Endothelial cell of umbilical vein (primary cell): ENCODE data around the gene ALK.

Source experiments
- CTCF ChIP-seq, 2 donors: IDR thresholded peaks; 1 replicate in 1 of 2; 2 replicates in 1 of 2; pipeline ENCODE4 v1.5.1; 2011; ENCODE audit warnings: low read length in 2 of 2, mild to moderate bottlenecking in 2 of 2, moderate library complexity in 2 of 2, control low read depth in 1 of 2, inconsistent platforms in 1 of 2, low read depth in 1 of 2; ENCODE audit not compliant: insufficient read depth in 1 of 2; ENCODE audit errors: extremely low read depth in 1 of 2
- EZH2 ChIP-seq: IDR thresholded peaks from 2 replicates; pipeline ENCODE4 v1.6.1; 2012; ENCODE audit warnings: borderline replicate concordance, low read depth, mild to moderate bottlenecking, moderate library complexity, low read length, inconsistent platforms; ENCODE audit not compliant: severe bottlenecking
- FOS ChIP-seq: IDR thresholded peaks from 2 replicates; pipeline ENCODE4 v1.6.1; 2011; ENCODE audit warnings: mild to moderate bottlenecking, low read length, moderate library complexity, borderline replicate concordance; ENCODE audit not compliant: insufficient read depth
- GATA2 ChIP-seq: IDR thresholded peaks from 2 replicates; pipeline ENCODE4 v1.7.0; 2011; ENCODE audit warnings: low read depth, mild to moderate bottlenecking, moderate library complexity, mixed read lengths, low read length; ENCODE audit not compliant: insufficient read length, insufficient read depth
- JUN ChIP-seq: IDR thresholded peaks from 2 replicates; pipeline ENCODE4 v1.6.1; 2011; ENCODE audit warnings: borderline replicate concordance, low read depth; ENCODE audit not compliant: insufficient read length, insufficient read depth
- MAX ChIP-seq: IDR thresholded peaks from 2 replicates; pipeline ENCODE4 v1.6.1; 2011; ENCODE audit not compliant: insufficient read depth, insufficient read length
- MYC ChIP-seq: IDR thresholded peaks from one replicate; pipeline ENCODE4 v1.6.1; 2011; ENCODE audit warnings: mild to moderate bottlenecking, low read depth, low read length
- POLR2A ChIP-seq: IDR thresholded peaks from 2 replicates; pipeline ENCODE4 v1.6.1; 2012; ENCODE audit warnings: low read depth, mild to moderate bottlenecking, control low read depth, low read length
- POLR2AphosphoS5 ChIP-seq: IDR thresholded peaks from 2 replicates; pipeline ENCODE4 v1.6.1; 2012; ENCODE audit warnings: low read depth, mild to moderate bottlenecking, control low read depth, low read length, moderate library complexity; ENCODE audit not compliant: insufficient read depth

GRCh38 chr2:29485117-29485516, 436.3 kb downstream of the ALK start:
- TF ChIP-seq CTCF (IDR thresholded peaks at IDR 0.05; ENCODE audit: extremely low read depth in 1 of 2, insufficient read depth in 1 of 2, low read depth in 1 of 2, low read length in 2 of 2) = no peak
- no peak for TF ChIP-seq MAX
- no peak for TF ChIP-seq POLR2AphosphoS5
- no peak for TF ChIP-seq POLR2A
- no peak for TF ChIP-seq EZH2
- TF ChIP-seq GATA2 = no peak
- TF ChIP-seq JUN = no peak
- TF ChIP-seq MYC = no peak
- TF ChIP-seq FOS = no peak
